ENCODE data around the gene FBXL7. TPM values are rescaled to one million over a fixed set of nuclear protein-coding genes. Genes with fewer than 3 reads are reported as not detected.

Gene FBXL7
- total and polyA plus RNA-seq, 9 of the 15 experiments (the other 6 are each of a cell fraction or from before 2014, with no cell fraction given): 0.04 to 0.08 TPM; not detected in 7

DNA sequence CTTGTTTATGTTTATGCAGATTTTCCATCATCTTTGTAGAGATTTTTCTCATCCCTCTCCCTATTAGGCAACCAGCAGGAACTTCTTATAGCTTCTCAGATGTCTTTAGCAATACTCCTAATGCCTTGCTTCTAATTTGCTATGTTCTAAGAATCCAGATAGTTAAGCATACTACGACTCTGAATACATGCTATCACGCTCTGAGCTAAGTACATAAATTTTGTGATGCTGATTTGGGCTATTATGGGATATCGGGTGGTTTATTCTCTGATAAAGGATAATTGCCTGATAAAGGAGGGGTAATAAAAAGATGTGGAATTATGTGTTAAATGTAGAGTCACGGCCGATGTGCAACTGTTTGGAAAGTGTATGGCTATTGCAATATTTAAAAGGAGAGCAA lies 6.5 kb upstream of the FBXL7 start (continued):
- no peak for TF ChIP-seq CBX3 (IDR thresholded peaks at IDR 0.05; ENCODE audit: borderline replicate concordance in 1 of 2, low read length in 2 of 2)

DNA sequence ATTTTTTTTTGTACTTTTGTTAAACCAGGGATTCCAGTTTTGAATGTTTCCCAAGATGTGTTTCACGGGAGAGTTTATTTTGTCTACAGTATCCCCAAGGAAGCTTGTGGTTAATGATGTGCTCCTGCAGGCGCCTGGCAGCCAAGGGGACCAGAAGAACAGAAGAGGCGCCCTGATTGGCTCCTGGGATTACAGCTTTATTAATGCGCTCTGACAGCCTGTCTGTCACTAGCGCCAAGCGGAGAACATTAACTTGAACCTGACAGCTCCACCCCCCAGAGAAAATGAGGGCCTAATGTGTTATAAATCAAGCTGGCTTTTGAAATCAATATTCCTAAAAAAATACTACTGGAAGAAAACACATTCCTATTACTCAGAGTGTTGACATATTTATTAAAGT lies 5.0 kb upstream of the FBXL7 start:
- TF ChIP-seq KLF6 (CRISPR knock-in tag; IDR thresholded peaks at IDR 0.05; ENCODE audit: borderline replicate concordance): no peak
- no peak for TF ChIP-seq SMAD2 (IDR thresholded peaks at IDR 0.05; ENCODE audit: low read depth, low read length)
- TF ChIP-seq, protein P1, sequence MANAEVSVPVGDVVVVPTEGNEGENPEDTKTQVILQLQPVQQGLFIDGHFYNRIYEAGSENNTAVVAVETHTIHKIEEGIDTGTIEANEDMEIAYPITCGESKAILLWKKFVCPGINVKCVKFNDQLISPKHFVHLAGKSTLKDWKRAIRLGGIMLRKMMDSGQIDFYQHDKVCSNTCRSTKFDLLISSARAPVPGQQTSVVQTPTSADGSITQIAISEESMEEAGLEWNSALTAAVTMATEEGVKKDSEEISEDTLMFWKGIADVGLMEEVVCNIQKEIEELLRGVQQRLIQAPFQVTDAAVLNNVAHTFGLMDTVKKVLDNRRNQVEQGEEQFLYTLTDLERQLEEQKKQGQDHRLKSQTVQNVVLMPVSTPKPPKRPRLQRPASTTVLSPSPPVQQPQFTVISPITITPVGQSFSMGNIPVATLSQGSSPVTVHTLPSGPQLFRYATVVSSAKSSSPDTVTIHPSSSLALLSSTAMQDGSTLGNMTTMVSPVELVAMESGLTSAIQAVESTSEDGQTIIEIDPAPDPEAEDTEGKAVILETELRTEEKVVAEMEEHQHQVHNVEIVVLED (CRISPR knock-in tag; IDR thresholded peaks at IDR 0.05): no peak
- no peak for TF ChIP-seq ZNF384 (IDR thresholded peaks at IDR 0.05; ENCODE audit: low read depth, low read length)
- no peak for TF ChIP-seq CTCFL (IDR thresholded peaks at IDR 0.05; ENCODE audit: borderline replicate concordance, insufficient read depth, low read depth, low read length, poor library complexity, severe bottlenecking)
- no peak for TF ChIP-seq ATF6 (CRISPR knock-in tag; IDR thresholded peaks at IDR 0.05)
- BruUV-seq (replicated peaks): no TSS peak
- H3K4me1 ChIP-seq (replicated peaks in 1 of 2; ENCODE audit: control insufficient read depth in 2 of 2, insufficient read depth in 2 of 2, low read length in 2 of 2): no peaks in the 10 kb centered on the region
- no peaks in the 10 kb centered on the region for H3K9me1 ChIP-seq (ENCODE audit: control insufficient read depth, insufficient read depth, low read length)
- no peak overlapping the region for H3K4me2 ChIP-seq (ENCODE audit: insufficient read depth, low read length)
- H3K36me3 ChIP-seq (ENCODE audit: control insufficient read depth, insufficient read depth, low read length): no peaks in the 10 kb centered on the region
- H3K27ac ChIP-seq (ENCODE audit: extremely low read depth, low read depth, low read length): no peak overlapping the region
- H3K9ac ChIP-seq (ENCODE audit: insufficient read depth in 1 of 2, low read depth in 2 of 2, low read length in 2 of 2): no peak overlapping the region
- no peak for ATAC-seq
- H3K9me3 ChIP-seq (replicated peaks; ENCODE audit: control insufficient read depth, insufficient read depth, low read depth, low read length): no peaks in the 10 kb centered on the region; the same call in none of the 2 replicates
- no peaks in the 10 kb centered on the region for H3K79me2 ChIP-seq (ENCODE audit: control insufficient read depth, insufficient read depth, low read length)
- 0% methylated on average over 6 of the region's 6 CpGs for WGBS (ENCODE audit: insufficient coverage, low coverage, missing lambda C conversion rate)
- CTCF ChIA-PET (ENCODE audit: low intra/inter-chr PET ratio): no interaction called here
- no peak overlapping the region for H2AFZ ChIP-seq (ENCODE audit: low read depth, low read length)
- POLR2A ChIA-PET: interaction anchor here (0.6 kb wide), 1 partner anchor 1086 kb away, joined by 3 read pairs; no protein-coding TSS in a partner anchor
- no peaks in the 10 kb centered on the region for H4K20me1 ChIP-seq (replicated peaks; ENCODE audit: control insufficient read depth, insufficient read depth, low read length)
- H3K4me3 ChIP-seq: no peak overlapping the region
- no peak for DNase-seq (ENCODE audit: extremely low read depth in 1 of 4, low spot score in 3 of 4)
- no peaks in the 10 kb centered on the region for H3K27me3 ChIP-seq (ENCODE audit: control insufficient read depth in 2 of 2, insufficient read depth in 2 of 2, low read length in 2 of 2)
- no peak for FAIRE-seq
- intact Hi-C loops (cut with micrococcal nuclease): no loop called here
- in situ Hi-C loops (cut with MboI): no loop called here

All from K562 (cell line).